GM12875 (cell line): ENCODE data around the gene TTYH1.

Source experiments
- H3K4me3 ChIP-seq: one replicate; pipeline ENCODE4 v1.5.1; 2011; ENCODE audit warnings: low read depth, low read length, control low read depth
- CTCF ChIP-seq: IDR thresholded peaks from 2 replicates; pipeline ENCODE4 v1.5.1; 2011; ENCODE audit warnings: low read depth, mild to moderate bottlenecking, control low read depth, inconsistent platforms, low read length, moderate library complexity, borderline replicate concordance; ENCODE audit not compliant: insufficient read depth

TTYH1 gene

GRCh38 chr19:54414156-54414555 is 1.1 kb upstream of the TTYH1 start:
- H3K4me3 ChIP-seq, result no peak overlapping the region
- TF ChIP-seq CTCF, result no peak

- no peak overlapping the region for H3K4me3 ChIP-seq
Measured at GRCh38 chr19:54415901-54416673, 823 bp downstream of the TTYH1 start.

DNA sequence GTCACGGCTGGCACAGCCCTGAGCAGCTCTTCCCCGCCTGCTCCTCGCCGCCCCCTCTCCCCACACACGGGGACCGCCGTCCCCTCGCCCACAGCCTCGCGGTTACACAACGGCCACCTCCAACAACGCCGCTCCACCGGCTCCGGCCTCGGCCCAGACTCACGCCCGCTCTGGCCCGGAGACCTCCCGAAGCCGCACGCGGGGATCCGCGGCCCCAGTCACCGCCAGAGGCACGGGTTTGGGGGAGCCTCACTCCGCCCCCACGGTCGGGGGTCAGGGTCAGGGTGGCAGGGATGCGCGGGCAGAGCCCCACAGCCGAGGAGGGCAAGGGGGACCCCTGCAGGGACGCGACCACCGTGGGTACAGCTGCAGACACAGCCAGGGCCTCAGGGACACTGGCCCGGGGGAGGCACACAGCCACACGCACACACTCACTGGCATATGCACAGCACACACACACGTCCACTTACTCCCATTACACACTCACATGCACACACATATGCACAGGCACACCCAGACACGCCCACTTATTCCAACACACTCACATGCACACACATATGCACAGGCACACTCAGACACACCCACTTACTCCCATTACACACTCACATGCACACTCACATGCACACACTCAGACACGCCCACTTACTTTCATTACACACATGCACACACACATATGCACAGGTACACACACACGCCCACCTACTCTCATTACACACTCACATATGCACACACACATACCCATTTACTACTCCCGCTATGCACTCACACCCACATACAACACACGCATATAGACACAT is 1.6 kb downstream of the TTYH1 start:
- H3K4me3 ChIP-seq, result no peak overlapping the region
- no peak for TF ChIP-seq CTCF

More at GRCh38 chr19:54415901-54416673, 823 bp downstream of the TTYH1 start:
- TF ChIP-seq CTCF, result no peak

GRCh38 chr19:54418030-54418929 is 3.0 kb downstream of the TTYH1 start:
- H3K4me3 ChIP-seq, result no peak overlapping the region
- TF ChIP-seq CTCF, result no peak

- no peak for TF ChIP-seq CTCF
- H3K4me3 ChIP-seq, result no peak overlapping the region
Measured at GRCh38 chr19:54418930-54419800, 3.9 kb downstream of the TTYH1 start.

DNA sequence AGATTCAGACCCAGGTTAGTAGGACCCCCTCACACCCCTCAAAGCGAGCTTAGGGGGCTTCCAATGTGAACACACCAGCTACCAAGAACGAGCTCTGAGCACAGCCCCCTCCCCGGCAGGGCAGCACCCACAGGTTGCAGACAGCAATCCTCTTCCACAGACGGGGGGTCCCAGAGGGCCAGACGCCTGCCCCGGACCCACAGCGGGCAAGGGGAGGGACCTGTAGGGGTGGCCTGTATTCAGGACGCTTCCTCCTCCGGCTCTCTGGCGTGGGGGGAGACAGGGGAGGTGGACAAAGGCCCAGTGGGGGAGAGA is 4.8 kb downstream of the TTYH1 start:
- no peak overlapping the region for H3K4me3 ChIP-seq
- TF ChIP-seq CTCF, result no peak
